Mesothelial cell of epicardium (in vitro differentiated cells): ENCODE data around the gene PEX7. TPM values are rescaled to one million over a fixed set of nuclear protein-coding genes. Genes with fewer than 3 reads are reported as not detected.
"Not testable (repeated sequence)": the region's sequence is repeated elsewhere in the genome, so short reads cannot be mapped to it uniquely, and the experiment has no call there.

Experiments
- DNase-seq, 2 experiments: peaks; one replicate each; pipeline ENCODE4 v3.0.0; 2021; ENCODE audit warnings: low spot score in 2 of 2; ENCODE audit not compliant: unreplicated experiment in 2 of 2
- H3K27ac Mint-ChIP-seq: 2 replicates; pipeline ENCODE4 v1.8.0; 2021; ENCODE audit warnings: mixed read lengths
- H3K27me3 Mint-ChIP-seq: 2 replicates; pipeline ENCODE4 v1.8.0; 2021; ENCODE audit warnings: low read depth, mixed read lengths
- H3K36me3 Mint-ChIP-seq: 2 replicates; pipeline ENCODE4 v1.8.0; 2021; ENCODE audit warnings: mixed read lengths
- H3K4me1 Mint-ChIP-seq: 2 replicates; pipeline ENCODE4 v1.8.0; 2021; ENCODE audit warnings: mixed read lengths
- H3K4me3 Mint-ChIP-seq: 2 replicates; pipeline ENCODE4 v1.8.0; 2021; ENCODE audit warnings: mild to moderate bottlenecking, moderate library complexity, mixed read lengths
- H3K9me3 Mint-ChIP-seq: 2 replicates; pipeline ENCODE4 v1.8.0; 2021; ENCODE audit warnings: mixed read lengths
- CTCF ChIP-seq: fragments of 200-600 bp; sonication (generic); IDR thresholded peaks from one replicate; pipeline ENCODE4 v1.5.0; 2021; ENCODE audit warnings: antibody characterized with exemption; ENCODE audit not compliant: unreplicated experiment
- total RNA-seq: library from RNA; stranded (reverse); gene quantifications from 3 replicates; pipeline ENCODE4 v1.2.1, GENCODE V29; 2021

The PEX7 gene
- total RNA-seq, 1 donor from 2014 or later: 8.3 TPM

DNA sequence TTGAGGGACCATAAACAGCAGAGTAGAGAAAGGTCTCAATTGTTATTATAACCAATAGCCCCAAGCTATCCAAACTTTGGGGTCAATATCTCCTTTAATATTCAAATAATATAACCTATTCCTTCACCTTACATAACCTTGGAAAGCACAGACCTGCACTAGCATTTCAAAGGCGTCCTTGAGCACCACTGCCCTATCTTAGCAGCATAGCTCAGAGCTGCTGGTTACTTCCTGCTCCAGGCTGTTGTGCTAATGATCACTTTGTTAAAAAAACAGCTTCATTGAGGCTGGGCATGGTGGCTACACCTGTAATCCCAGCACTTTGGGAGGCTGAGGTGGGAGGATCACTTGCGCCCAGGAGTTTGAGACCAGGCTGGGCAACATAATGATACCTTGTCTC, 110.2 kb downstream of the PEX7 start:
- Mint-ChIP-seq H3K4me1 (no peaks in the 10 kb centered on the region), H3K27me3 (peaks cover 15% of the 10 kb centered on the region), H3K36me3 (no peaks in the 10 kb centered on the region), H3K9me3 (peaks cover 6% of the 10 kb centered on the region), H3K27ac (no peak overlapping the region), H3K4me3 (no peak overlapping the region)
- TF ChIP-seq CTCF: no peak
- DNase-seq: no peak

GRCh38 chr6:136945072-136945471, 122.7 kb downstream of the PEX7 start:
- Mint-ChIP-seq H3K27ac (no peak overlapping the region), H3K27me3 (peaks cover 7% of the 10 kb centered on the region), H3K9me3 (peaks cover 8% of the 10 kb centered on the region), H3K4me1 (no peaks in the 10 kb centered on the region), H3K36me3 (no peaks in the 10 kb centered on the region), H3K4me3 (no peak overlapping the region)
- TF ChIP-seq CTCF: no peak
- no peak for DNase-seq

GRCh38 chr6:136945711-136946121, 123.3 kb downstream of the PEX7 start:
- no peaks in the 10 kb centered on the region for H3K36me3 Mint-ChIP-seq
- DNase-seq: no peak
- peaks cover 7% of the 10 kb centered on the region for H3K27me3 Mint-ChIP-seq
- H3K4me1 Mint-ChIP-seq: no peaks in the 10 kb centered on the region
- TF ChIP-seq CTCF: no peak
- no peak overlapping the region for H3K27ac Mint-ChIP-seq
- H3K9me3 Mint-ChIP-seq: peaks cover 8% of the 10 kb centered on the region
- H3K4me3 Mint-ChIP-seq: no peak overlapping the region

GRCh38 chr6:136947037-136947436, 124.6 kb downstream of the PEX7 start:
- no peak for DNase-seq
- Mint-ChIP-seq H3K9me3 (peaks cover 4% of the 10 kb centered on the region), H3K27ac (no peak overlapping the region), H3K4me3 (no peak overlapping the region), H3K4me1 (no peaks in the 10 kb centered on the region), H3K36me3 (no peaks in the 10 kb centered on the region), H3K27me3 (peaks cover 7% of the 10 kb centered on the region)
- TF ChIP-seq CTCF: no peak

GRCh38 chr6:136949957-136950356, 127.6 kb downstream of the PEX7 start:
- not testable (repeated sequence) for H3K4me1 Mint-ChIP-seq, H3K36me3 Mint-ChIP-seq, H3K27me3 Mint-ChIP-seq, H3K4me3 Mint-ChIP-seq, H3K27ac Mint-ChIP-seq, H3K9me3 Mint-ChIP-seq, DNase-seq

GRCh38 chr6:136950436-136951126, 128.2 kb downstream of the PEX7 start:
- Mint-ChIP-seq H3K4me3 (no peak overlapping the region), H3K4me1 (no peaks in the 10 kb centered on the region), H3K36me3 (no peaks in the 10 kb centered on the region), H3K27me3 (no peaks in the 10 kb centered on the region), H3K9me3 (peaks cover 4% of the 10 kb centered on the region), H3K27ac (no peak overlapping the region)
- TF ChIP-seq CTCF: no peak
- DNase-seq: no peak
